ENCODE measurements around the gene HPS6. TPM values are rescaled to one million over a fixed set of nuclear protein-coding genes. Genes with fewer than 3 reads are reported as not detected.

The HPS6 gene
- total RNA-seq, 1 experiment from 2014 or later: 31.7 TPM

DNA sequence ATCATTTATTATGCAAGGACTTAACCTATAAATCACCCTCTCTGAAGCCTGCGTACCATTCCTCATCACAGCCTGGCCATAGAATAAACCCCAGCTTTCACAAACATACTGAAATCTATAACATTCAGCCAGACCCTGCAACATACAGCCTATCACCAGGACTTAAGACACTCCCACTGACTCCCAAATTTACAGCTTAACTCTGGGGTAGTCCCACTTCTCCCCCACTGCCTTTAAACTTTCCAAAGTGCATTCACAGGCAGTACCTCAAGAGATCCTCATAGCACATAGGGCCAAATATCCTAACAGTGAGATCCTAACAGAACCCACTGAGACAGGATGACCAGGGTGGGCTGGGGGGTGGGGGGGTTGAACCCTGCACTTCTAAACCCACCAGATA, 51.5 kb downstream of the HPS6 start:
- POLR2A ChIA-PET: no interaction called here
- Histone ChIP-seq H3K27me3 (ENCODE audit: insufficient read depth, low read length) (no peaks in the 10 kb centered on the region), H3K79me2 (ENCODE audit: insufficient read depth, low read length) (peaks cover 72% of the 10 kb centered on the region), H3K9ac (ENCODE audit: low read length) (peak overlapping the region; percentile 82), H3K36me3 (ENCODE audit: control insufficient read depth in 1 of 2, insufficient read depth in 2 of 2, low read length in 2 of 2) (no peaks in the 10 kb centered on the region; a peak in 1 of 4 replicates), H3K9me2 (ENCODE audit: insufficient read depth) (no peaks in the 10 kb centered on the region), H3K4me3 (replicated peaks in 1 of 2; ENCODE audit: low read depth in 1 of 2, low read length in 2 of 2) (no peak overlapping the region), H3K27ac (ENCODE audit: low read depth, low read length) (peak overlapping the region; percentile 88), H4K20me1 (ENCODE audit: insufficient read depth) (no peaks in the 10 kb centered on the region; the same call in 1 of the 2 replicates), H3K4me1 (ENCODE audit: control insufficient read depth in 1 of 2, insufficient read depth in 2 of 2, low read length in 2 of 2) (peaks cover 69 to 81% of the 10 kb centered on the region in 2 experiments), H2AFZ (ENCODE audit: low read depth, low read length, poor library complexity, severe bottlenecking) (no peak overlapping the region), H3K9me3 (ENCODE audit: control insufficient read depth in 1 of 2, insufficient read depth in 1 of 2, low read depth in 1 of 2, low read length in 2 of 2) (no peaks in the 10 kb centered on the region), H3K4me2 (ENCODE audit: low read length) (peak overlapping the region; percentile 93)
- CTCF ChIA-PET: no interaction called here
- intact Hi-C loops (cut with micrococcal nuclease): no loop called here
- BruUV-seq (replicated peaks): no TSS peak
- ATAC-seq (no peak), DNase-seq (ENCODE audit: low read depth, low spot score) (no peak)
- TF ChIP-seq SIN3A (IDR thresholded peaks at IDR 0.05; ENCODE audit: low read depth) (no peak), ZFX (IDR thresholded peaks at IDR 0.05) (no peak), SP1 (IDR thresholded peaks at IDR 0.05; ENCODE audit: low read depth) (no peak)
- TF ChIP-seq, protein P1, sequence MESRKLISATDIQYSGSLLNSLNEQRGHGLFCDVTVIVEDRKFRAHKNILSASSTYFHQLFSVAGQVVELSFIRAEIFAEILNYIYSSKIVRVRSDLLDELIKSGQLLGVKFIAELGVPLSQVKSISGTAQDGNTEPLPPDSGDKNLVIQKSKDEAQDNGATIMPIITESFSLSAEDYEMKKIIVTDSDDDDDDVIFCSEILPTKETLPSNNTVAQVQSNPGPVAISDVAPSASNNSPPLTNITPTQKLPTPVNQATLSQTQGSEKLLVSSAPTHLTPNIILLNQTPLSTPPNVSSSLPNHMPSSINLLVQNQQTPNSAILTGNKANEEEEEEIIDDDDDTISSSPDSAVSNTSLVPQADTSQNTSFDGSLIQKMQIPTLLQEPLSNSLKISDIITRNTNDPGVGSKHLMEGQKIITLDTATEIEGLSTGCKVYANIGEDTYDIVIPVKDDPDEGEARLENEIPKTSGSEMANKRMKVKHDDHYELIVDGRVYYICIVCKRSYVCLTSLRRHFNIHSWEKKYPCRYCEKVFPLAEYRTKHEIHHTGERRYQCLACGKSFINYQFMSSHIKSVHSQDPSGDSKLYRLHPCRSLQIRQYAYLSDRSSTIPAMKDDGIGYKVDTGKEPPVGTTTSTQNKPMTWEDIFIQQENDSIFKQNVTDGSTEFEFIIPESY (IDR thresholded peaks at IDR 0.05; ENCODE audit: extremely low read depth, insufficient replicate concordance, low read length): no peak
- RAD21 ChIA-PET (ENCODE audit: low non-redundant PET in 1 of 2, low total read pairs in 2 of 2, uncharacterized antibody in 2 of 2, unreplicated experiment in 2 of 2): no interaction called here

Other genes with a start within 250 kb of the HPS6 start
- gene OGA, start 246.9 kb upstream of the HPS6 start, total RNA-seq (2021; ENCODE audit: unreplicated experiment): 127 TPM
- 8.5 TPM for gene KCNIP2, start 221.5 kb upstream of the HPS6 start, total RNA-seq (2021; ENCODE audit: unreplicated experiment)
- 30.4 TPM for gene ARMH3, start 9.2 kb upstream of the HPS6 start, total RNA-seq (2021; ENCODE audit: unreplicated experiment)
- gene LDB1, start 55.0 kb downstream of the HPS6 start, total RNA-seq (2021; ENCODE audit: unreplicated experiment): 63.9 TPM
- 93.0 TPM for gene PPRC1, start 67.7 kb downstream of the HPS6 start, total RNA-seq (2021; ENCODE audit: unreplicated experiment)
- gene NOLC1, start 87.0 kb downstream of the HPS6 start, total RNA-seq (2021; ENCODE audit: unreplicated experiment): 231 TPM
- gene ELOVL3, start 160.9 kb downstream of the HPS6 start, total RNA-seq (2021; ENCODE audit: unreplicated experiment): 5.5 TPM
- 1.9 TPM for gene PITX3, start 176.2 kb downstream of the HPS6 start, total RNA-seq (2021; ENCODE audit: unreplicated experiment)
- 58.9 TPM for gene GBF1, start 180.2 kb downstream of the HPS6 start, total RNA-seq (2021; ENCODE audit: unreplicated experiment)

All from HCT116 (cell line).